Endothelial cell of umbilical vein (primary cell): ENCODE results near the gene FDX1. TPM values are rescaled to one million over a fixed set of nuclear protein-coding genes. Genes with fewer than 3 reads are reported as not detected.

Experiments used
- BruUV-seq: library from RNA; stranded (reverse); fragments of 400-500 nt; replicated peaks from 2 replicates; lab custom pipeline; 2021; lab: Mats Ljungman, UMichigan
- CTCF ChIA-PET: fragments of 300-600, 350-600 bp; sonication (Branson Sonifier 250); formaldehyde crosslinking; loops from one replicate; lab custom pipeline; 2021; ENCODE audit warnings: antibody characterized with exemption, inconsistent platforms; lab: Charles Lee
- POLR2A ChIA-PET: fragments of 300-600, 350-600 bp; sonication (Branson Sonifier 250); formaldehyde crosslinking; loops from one replicate; lab custom pipeline; 2021; ENCODE audit warnings: antibody characterized with exemption, inconsistent platforms; lab: Charles Lee
- DNase-seq: peaks from one replicate; pipeline ENCODE4 v3.0.0-alpha.2; 2011; ENCODE audit warnings: low read depth, low spot score
- FAIRE-seq: peaks from 2 replicates; lab custom pipeline; 2011; peaks lifted over from hg19 to GRCh38; lab: Jason Lieb, UNC
- H2AFZ ChIP-seq: 2 replicates; pipeline ENCODE4 v1.6.0; 2012; ENCODE audit warnings: low read depth, low read length, control low read depth, inconsistent platforms
- H3K27ac ChIP-seq: 2 replicates; pipeline ENCODE4 v1.5.1; 2011; ENCODE audit warnings: low read depth, mild to moderate bottlenecking, control low read depth, low read length, moderate library complexity; ENCODE audit not compliant: insufficient read depth
- H3K27me3 ChIP-seq, 2 experiments: 2 replicates each; pipeline versions ENCODE4 v1.6.0 to v1.6.1; 2011; ENCODE audit warnings: low read length in 2 of 2, mixed read lengths in 1 of 2; ENCODE audit not compliant: control insufficient read depth in 2 of 2, insufficient read depth in 2 of 2
- H3K36me3 ChIP-seq, 2 experiments: 2 replicates in 1 of 2; 3 replicates in 1 of 2; pipeline ENCODE4 v1.5.1; 2011; ENCODE audit warnings: low read length in 2 of 2, mild to moderate bottlenecking in 1 of 2, moderate library complexity in 1 of 2; ENCODE audit not compliant: control insufficient read depth in 2 of 2, insufficient read depth in 2 of 2; ENCODE audit errors: extremely low read depth in 1 of 2
- H3K4me1 ChIP-seq: 3 replicates; pipeline ENCODE4 v1.5.1; 2011; ENCODE audit warnings: mild to moderate bottlenecking, low read length; ENCODE audit not compliant: control insufficient read depth, insufficient read depth; ENCODE audit errors: extremely low read depth
- H3K4me2 ChIP-seq: 2 replicates; pipeline ENCODE4 v1.6.1; 2011; ENCODE audit warnings: low read length, control low read depth, mixed read lengths; ENCODE audit not compliant: insufficient read depth
- H3K4me3 ChIP-seq, 3 experiments: fragments of 200-600 bp in 1 of 3; sonication (generic), shearing (Covaris generic) in 1 of 3; replicated peaks in 1 of 3; 2 replicates each; pipeline ENCODE4 v1.5.1; 2011 to 2016; ENCODE audit warnings: control low read depth in 3 of 3, low read length in 3 of 3, mild to moderate bottlenecking in 2 of 3, inconsistent platforms in 1 of 3, low read depth in 1 of 3, moderate library complexity in 1 of 3; ENCODE audit not compliant: insufficient read depth in 1 of 3
- H3K79me2 ChIP-seq: 2 replicates; pipeline ENCODE4 v1.6.0; 2012; ENCODE audit warnings: low read length, inconsistent platforms; ENCODE audit not compliant: control insufficient read depth, insufficient read depth
- H3K9ac ChIP-seq: replicated peaks from 2 replicates; pipeline ENCODE3; 2011; ENCODE audit warnings: low read length, control low read depth; ENCODE audit not compliant: insufficient read depth; ENCODE audit errors: extremely low read depth
- H3K9me1 ChIP-seq: replicated peaks from 3 replicates; pipeline ENCODE4 v1.6.0; 2011; ENCODE audit warnings: mild to moderate bottlenecking, low read length; ENCODE audit not compliant: control insufficient read depth, insufficient read depth; ENCODE audit errors: extremely low read depth
- H3K9me3 ChIP-seq: replicated peaks from 2 replicates; pipeline ENCODE4 v1.5.1; 2012; ENCODE audit warnings: low read length, inconsistent platforms; ENCODE audit not compliant: control insufficient read depth, insufficient read depth
- H4K20me1 ChIP-seq: replicated peaks from 2 replicates; pipeline ENCODE3; 2011; ENCODE audit warnings: mild to moderate bottlenecking, low read length; ENCODE audit not compliant: control insufficient read depth, insufficient read depth; ENCODE audit errors: extremely low read depth
- EZH2 ChIP-seq: IDR thresholded peaks from 2 replicates; pipeline ENCODE4 v1.6.1; 2012; ENCODE audit warnings: borderline replicate concordance, low read depth, mild to moderate bottlenecking, moderate library complexity, low read length, inconsistent platforms; ENCODE audit not compliant: severe bottlenecking
- FOS ChIP-seq: IDR thresholded peaks from 2 replicates; pipeline ENCODE4 v1.6.1; 2011; ENCODE audit warnings: mild to moderate bottlenecking, low read length, moderate library complexity, borderline replicate concordance; ENCODE audit not compliant: insufficient read depth
- GATA2 ChIP-seq: IDR thresholded peaks from 2 replicates; pipeline ENCODE4 v1.7.0; 2011; ENCODE audit warnings: low read depth, mild to moderate bottlenecking, moderate library complexity, mixed read lengths, low read length; ENCODE audit not compliant: insufficient read length, insufficient read depth
- JUN ChIP-seq: IDR thresholded peaks from 2 replicates; pipeline ENCODE4 v1.6.1; 2011; ENCODE audit warnings: borderline replicate concordance, low read depth; ENCODE audit not compliant: insufficient read length, insufficient read depth
- MYC ChIP-seq: IDR thresholded peaks from one replicate; pipeline ENCODE4 v1.6.1; 2011; ENCODE audit warnings: mild to moderate bottlenecking, low read depth, low read length
- POLR2A ChIP-seq: IDR thresholded peaks from 2 replicates; pipeline ENCODE4 v1.6.1; 2012; ENCODE audit warnings: low read depth, mild to moderate bottlenecking, control low read depth, low read length
- POLR2AphosphoS5 ChIP-seq: IDR thresholded peaks from 2 replicates; pipeline ENCODE4 v1.6.1; 2012; ENCODE audit warnings: low read depth, mild to moderate bottlenecking, control low read depth, low read length, moderate library complexity; ENCODE audit not compliant: insufficient read depth
- dilution Hi-C: fragments of 300-500 bp; cut with MboI; formaldehyde crosslinking; loops from one replicate; pipeline ENCODE4 v1.15.0; 2019; ENCODE audit warnings: low sequenced_read_pairs; ENCODE audit not compliant: extremely low pct_ligation_motif_present
- intact Hi-C: fragments of 100-400 bp; cut with micrococcal nuclease; formaldehyde crosslinking; loops from one replicate; pipeline ENCODE4 v1.10.0; 2022
- polyA plus RNA-seq, 4 experiments: library from polyadenylated mRNA; depleted of rRNA in 3 of 4; stranded (reverse) in 3 of 4; unstranded in 1 of 4; fragments of >200 nt; gene quantifications; 2 replicates each; pipeline versions ENCODE4 v1.2.1 to v1.2.3, GENCODE V29; 2011 to 2012; ENCODE audit warnings: missing spikeins in 1 of 4
- total RNA-seq: library from RNA; stranded (reverse); gene quantifications from 2 replicates; pipeline ENCODE4 v1.2.3, GENCODE V29; 2021
- TF ChIP-seq, protein P1 (sequence below): IDR thresholded peaks from 2 replicates; pipeline ENCODE4 v1.6.1; 2011; ENCODE audit not compliant: insufficient read depth, insufficient read length
- TF ChIP-seq, protein P2 (sequence below), 2 donors: IDR thresholded peaks; 1 replicate in 1 of 2; 2 replicates in 1 of 2; pipeline ENCODE4 v1.5.1; 2011; ENCODE audit warnings: low read length in 2 of 2, mild to moderate bottlenecking in 2 of 2, moderate library complexity in 2 of 2, control low read depth in 1 of 2, inconsistent platforms in 1 of 2, low read depth in 1 of 2; ENCODE audit not compliant: insufficient read depth in 1 of 2; ENCODE audit errors: extremely low read depth in 1 of 2

Gene FDX1
- total and polyA plus RNA-seq, 2 donors (not counting 3 experiments of a cell fraction or from before 2014, with no cell fraction given) = 4.7 to 11.0 TPM

DNA sequence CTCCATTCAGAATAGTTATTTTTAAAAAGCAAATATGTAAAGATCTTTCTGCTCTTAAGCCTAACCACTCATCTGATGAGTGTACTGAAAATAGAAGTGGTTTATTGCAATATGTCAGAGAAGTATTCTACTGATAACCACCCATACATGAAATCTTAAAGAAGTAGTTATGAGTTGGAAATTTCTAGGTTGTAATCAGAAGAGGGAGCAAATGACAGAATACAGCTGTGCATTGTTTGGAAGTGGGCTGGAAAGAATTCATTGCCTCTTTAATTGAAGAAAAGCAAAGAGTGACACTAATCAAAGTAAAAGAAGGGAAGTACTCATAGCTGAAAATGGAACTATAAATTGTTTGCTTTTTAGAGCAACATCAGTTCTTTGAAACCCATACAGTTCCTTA lies 39.4 kb downstream of the FDX1 start:
- Histone ChIP-seq H3K9ac (no peak overlapping the region), H2AFZ (no peak overlapping the region), H3K9me1 (no peaks in the 10 kb centered on the region), H3K27me3 (no peaks in the 10 kb centered on the region), H3K4me2 (no peak overlapping the region), H3K79me2 (no peaks in the 10 kb centered on the region), H3K4me1 (peaks cover 8% of the 10 kb centered on the region), H3K27ac (no peak overlapping the region), H3K4me3 (no peak overlapping the region), H3K9me3 (no peaks in the 10 kb centered on the region), H4K20me1 (no peaks in the 10 kb centered on the region), H3K36me3 (no peaks in the 10 kb centered on the region)
- dilution Hi-C loops = no loop called here
- intact Hi-C loops = loop anchor here (10.0 kb wide), 1 partner anchor 976 kb away; no protein-coding TSS in a partner anchor
- TF ChIP-seq FOS (no peak), POLR2A (no peak), GATA2 (no peak), EZH2 (no peak), JUN (no peak)
- BruUV-seq = no TSS peak
- ChIA-PET CTCF (interaction anchor here (1.0 to 1.2 kb wide), 2 partner anchors 9 to 42 kb away, joined by 3 read pairs; no protein-coding TSS in a partner anchor), POLR2A (no interaction called here)
- no peak for DNase-seq
- FAIRE-seq = no peak

DNA sequence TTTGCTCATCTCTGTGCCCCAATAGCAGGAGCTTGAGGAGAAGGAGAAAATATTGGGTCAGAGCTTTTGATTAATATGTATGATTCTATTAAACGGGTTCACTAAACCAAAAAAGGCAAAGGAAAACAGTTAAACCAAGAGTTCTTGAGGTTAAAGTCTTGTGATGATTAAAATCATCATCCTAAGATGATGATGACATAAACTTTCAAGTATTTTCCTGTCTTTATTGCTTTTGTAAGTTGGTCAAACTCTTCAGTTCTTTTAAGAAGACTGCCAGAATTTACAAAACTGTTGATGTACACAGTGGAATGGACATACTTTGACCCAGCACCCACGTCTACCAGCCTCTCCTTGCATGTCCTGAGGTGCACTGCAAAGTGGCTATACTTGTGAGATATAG lies 41.0 kb downstream of the FDX1 start:
- FAIRE-seq = no peak
- POLR2A ChIA-PET = no interaction called here
- no peak for DNase-seq

More for the DNA sequence above, 41.0 kb downstream of the FDX1 start:
- dilution Hi-C loops = no loop called here
- H3K27ac ChIP-seq = no peak overlapping the region
- H3K9ac ChIP-seq = no peak overlapping the region
- H3K9me3 ChIP-seq = no peaks in the 10 kb centered on the region
- CTCF ChIA-PET = interaction anchor here (1.1 to 1.6 kb wide), 2 partner anchors 8 to 9 kb away, joined by 4 to 5 read pairs; no protein-coding TSS in a partner anchor
- H3K79me2 ChIP-seq = no peaks in the 10 kb centered on the region
- no peaks in the 10 kb centered on the region for H4K20me1 ChIP-seq
- H3K4me3 ChIP-seq = no peak overlapping the region
- TF ChIP-seq JUN (no peak), FOS (no peak), MYC (no peak), GATA2 (no peak), POLR2A (no peak), EZH2 (no peak), POLR2AphosphoS5 (no peak)
- TF ChIP-seq, protein P1, sequence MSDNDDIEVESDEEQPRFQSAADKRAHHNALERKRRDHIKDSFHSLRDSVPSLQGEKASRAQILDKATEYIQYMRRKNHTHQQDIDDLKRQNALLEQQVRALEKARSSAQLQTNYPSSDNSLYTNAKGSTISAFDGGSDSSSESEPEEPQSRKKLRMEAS = no peak
- TF ChIP-seq, protein P2, sequence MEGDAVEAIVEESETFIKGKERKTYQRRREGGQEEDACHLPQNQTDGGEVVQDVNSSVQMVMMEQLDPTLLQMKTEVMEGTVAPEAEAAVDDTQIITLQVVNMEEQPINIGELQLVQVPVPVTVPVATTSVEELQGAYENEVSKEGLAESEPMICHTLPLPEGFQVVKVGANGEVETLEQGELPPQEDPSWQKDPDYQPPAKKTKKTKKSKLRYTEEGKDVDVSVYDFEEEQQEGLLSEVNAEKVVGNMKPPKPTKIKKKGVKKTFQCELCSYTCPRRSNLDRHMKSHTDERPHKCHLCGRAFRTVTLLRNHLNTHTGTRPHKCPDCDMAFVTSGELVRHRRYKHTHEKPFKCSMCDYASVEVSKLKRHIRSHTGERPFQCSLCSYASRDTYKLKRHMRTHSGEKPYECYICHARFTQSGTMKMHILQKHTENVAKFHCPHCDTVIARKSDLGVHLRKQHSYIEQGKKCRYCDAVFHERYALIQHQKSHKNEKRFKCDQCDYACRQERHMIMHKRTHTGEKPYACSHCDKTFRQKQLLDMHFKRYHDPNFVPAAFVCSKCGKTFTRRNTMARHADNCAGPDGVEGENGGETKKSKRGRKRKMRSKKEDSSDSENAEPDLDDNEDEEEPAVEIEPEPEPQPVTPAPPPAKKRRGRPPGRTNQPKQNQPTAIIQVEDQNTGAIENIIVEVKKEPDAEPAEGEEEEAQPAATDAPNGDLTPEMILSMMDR (IDR thresholded peaks at IDR 0.05; ENCODE audit: extremely low read depth in 1 of 2, insufficient read depth in 1 of 2, low read depth in 1 of 2, low read length in 2 of 2) = no peak
- no TSS peak for BruUV-seq
- no peak overlapping the region for H2AFZ ChIP-seq
- peaks cover 8% of the 10 kb centered on the region for H3K4me1 ChIP-seq
- no peaks in the 10 kb centered on the region for H3K27me3 ChIP-seq
- H3K9me1 ChIP-seq = no peaks in the 10 kb centered on the region
- intact Hi-C loops = loop anchor here (2.0 kb wide), 1 partner anchor 760 kb away; no protein-coding TSS in a partner anchor
- H3K36me3 ChIP-seq = no peaks in the 10 kb centered on the region
- no peak overlapping the region for H3K4me2 ChIP-seq
